Caco-2 (cell line): ENCODE data around the gene ARHGEF12. TPM values are rescaled to one million over a fixed set of nuclear protein-coding genes. Genes with fewer than 3 reads are reported as not detected.

Experiments
- BruUV-seq: library from RNA; stranded (reverse); fragments of 400-500 nt; replicated peaks from 2 replicates; lab custom pipeline; 2021; lab: Mats Ljungman, UMichigan
- CTCF ChIA-PET: fragments of 300-600 bp; sonication (Branson Sonifier 250); formaldehyde crosslinking; loops from one replicate; lab custom pipeline; 2022; ENCODE audit warnings: antibody characterized with exemption; lab: Charles Lee
- POLR2A ChIA-PET: fragments of 300-600 bp; sonication (Branson Sonifier 250); formaldehyde crosslinking; loops from one replicate; lab custom pipeline; 2022; ENCODE audit warnings: antibody characterized with exemption; lab: Charles Lee
- DNase-seq, 2 experiments: peaks; one replicate each; pipeline versions ENCODE4 v3.0.0 to v3.0.0-alpha.2; 2020 to 2022
- H3K27me3 ChIP-seq: replicated peaks from 2 replicates; pipeline ENCODE4 v1.6.0; 2011; ENCODE audit warnings: low read length; ENCODE audit not compliant: control insufficient read depth, insufficient read depth
- H3K36me3 ChIP-seq: 2 replicates; pipeline ENCODE4 v1.5.1; 2011; ENCODE audit warnings: low read length; ENCODE audit not compliant: control insufficient read depth, insufficient read depth
- H3K4me1 ChIP-seq: fragments of 250-450 bp; sonication (Bioruptor Pico); 2 replicates; pipeline ENCODE4 v1.5.1; 2020; ENCODE audit warnings: mild to moderate bottlenecking
- H3K4me3 ChIP-seq: 2 replicates; pipeline ENCODE4 v1.5.1; 2011; ENCODE audit warnings: low read depth, mild to moderate bottlenecking, control low read depth, low read length
- H3K9me3 ChIP-seq: fragments of 250-450 bp; sonication (Bioruptor Pico); 2 replicates; pipeline ENCODE4 v1.5.1; 2020; ENCODE audit warnings: mild to moderate bottlenecking, moderate library complexity
- H3K27ac Mint-ChIP-seq: one replicate; pipeline ENCODE4 v1.8.0; 2022; ENCODE audit warnings: mixed read lengths; ENCODE audit not compliant: unreplicated experiment
- H3K27me3 Mint-ChIP-seq: one replicate; pipeline ENCODE4 v1.8.0; 2022; ENCODE audit warnings: mixed read lengths; ENCODE audit not compliant: insufficient read depth, unreplicated experiment
- H3K36me3 Mint-ChIP-seq: one replicate; pipeline ENCODE4 v1.8.0; 2022; ENCODE audit warnings: mild to moderate bottlenecking, mixed read lengths; ENCODE audit not compliant: insufficient read depth, unreplicated experiment
- H3K4me1 Mint-ChIP-seq: one replicate; pipeline ENCODE4 v1.8.0; 2022; ENCODE audit warnings: low read depth, mixed read lengths; ENCODE audit not compliant: unreplicated experiment
- H3K4me3 Mint-ChIP-seq: one replicate; pipeline ENCODE4 v1.8.0; 2022; ENCODE audit warnings: mild to moderate bottlenecking, moderate library complexity, mixed read lengths; ENCODE audit not compliant: unreplicated experiment
- H3K9me3 Mint-ChIP-seq: one replicate; pipeline ENCODE4 v1.8.0; 2022; ENCODE audit warnings: mixed read lengths; ENCODE audit not compliant: unreplicated experiment
- CTCF ChIP-seq, 2 experiments: fragments of 200-600 bp in 1 of 2; IDR thresholded peaks; 1 replicate in 1 of 2; 2 replicates in 1 of 2; pipeline versions ENCODE4 v1.5.1 to v1.8.0; 2011 to 2022; ENCODE audit warnings: antibody characterized with exemption in 1 of 2, control low read depth in 1 of 2, inconsistent platforms in 1 of 2, low read depth in 1 of 2, low read length in 1 of 2, mild to moderate bottlenecking in 1 of 2, moderate library complexity in 1 of 2; ENCODE audit not compliant: insufficient read depth in 1 of 2, severe bottlenecking in 1 of 2, unreplicated experiment in 1 of 2
- intact Hi-C: fragments of 100-400 bp; cut with micrococcal nuclease; formaldehyde crosslinking; loops from one replicate; pipeline ENCODE4 v1.10.0; 2022; ENCODE audit not compliant: unreplicated experiment
- total RNA-seq: library from RNA; stranded (reverse); gene quantifications from 2 replicates; pipeline ENCODE4 v1.2.3, GENCODE V29; 2022

Gene ARHGEF12
- total RNA-seq, 1 experiment from 2014 or later = 89.3 TPM

- Mint-ChIP-seq H3K36me3 (peaks cover 41% of the 10 kb centered on the region), H3K4me3 (no peak overlapping the region), H3K4me1 (peaks cover 7% of the 10 kb centered on the region), H3K9me3 (no peaks in the 10 kb centered on the region), H3K27me3 (no peaks in the 10 kb centered on the region), H3K27ac (no peak overlapping the region)
- Histone ChIP-seq H3K4me1 (no peaks in the 10 kb centered on the region), H3K36me3 (no peaks in the 10 kb centered on the region; the same call in 1 of the 2 replicates), H3K27me3 (no peaks in the 10 kb centered on the region), H3K9me3 (no peaks in the 10 kb centered on the region), H3K4me3 (no peak overlapping the region)
- intact Hi-C loops = no loop called here
- TF ChIP-seq CTCF (IDR thresholded peaks at IDR 0.05; ENCODE audit: insufficient read depth in 1 of 2, low read depth in 1 of 2, low read length in 1 of 2, severe bottlenecking in 1 of 2, unreplicated experiment in 1 of 2) = no peak
- POLR2A ChIA-PET = no interaction called here
- no TSS peak for BruUV-seq
- no peak for DNase-seq
- CTCF ChIA-PET = no interaction called here
Observed at GRCh38 chr11:120441592-120441991, 105.4 kb downstream of the ARHGEF12 start.

- Histone ChIP-seq H3K9me3 (no peaks in the 10 kb centered on the region), H3K27me3 (no peaks in the 10 kb centered on the region), H3K36me3 (peaks cover 2% of the 10 kb centered on the region), H3K4me1 (no peaks in the 10 kb centered on the region), H3K4me3 (no peak overlapping the region)
- peaks cover 7% of the 10 kb centered on the region for H3K4me1 Mint-ChIP-seq
- no peak overlapping the region for H3K4me3 Mint-ChIP-seq
- DNase-seq = no peak
- H3K27me3 Mint-ChIP-seq = no peaks in the 10 kb centered on the region
- ChIA-PET POLR2A (no interaction called here), CTCF (no interaction called here)
- TF ChIP-seq CTCF (IDR thresholded peaks at IDR 0.05; ENCODE audit: insufficient read depth in 1 of 2, low read depth in 1 of 2, low read length in 1 of 2, severe bottlenecking in 1 of 2, unreplicated experiment in 1 of 2) = no peak
- peaks cover 41% of the 10 kb centered on the region for H3K36me3 Mint-ChIP-seq
- no peak overlapping the region for H3K27ac Mint-ChIP-seq
- no TSS peak for BruUV-seq
- intact Hi-C loops = no loop called here
- no peaks in the 10 kb centered on the region for H3K9me3 Mint-ChIP-seq
Observed at GRCh38 chr11:120442031-120442430, 105.8 kb downstream of the ARHGEF12 start.

- no peaks in the 10 kb centered on the region for H3K9me3 ChIP-seq
Observed at GRCh38 chr11:120446802-120447201, 110.6 kb downstream of the ARHGEF12 start.

More at GRCh38 chr11:120446802-120447201, 110.6 kb downstream of the ARHGEF12 start:
- Mint-ChIP-seq H3K4me3 (no peak overlapping the region), H3K4me1 (peaks cover 5% of the 10 kb centered on the region), H3K36me3 (peaks cover 68% of the 10 kb centered on the region), H3K27ac (no peak overlapping the region), H3K27me3 (no peaks in the 10 kb centered on the region), H3K9me3 (no peaks in the 10 kb centered on the region)
- ChIA-PET CTCF (no interaction called here), POLR2A (no interaction called here)
- Histone ChIP-seq H3K27me3 (no peaks in the 10 kb centered on the region), H3K4me3 (no peak overlapping the region), H3K36me3 (peaks cover 2% of the 10 kb centered on the region), H3K4me1 (no peaks in the 10 kb centered on the region)
- TF ChIP-seq CTCF (IDR thresholded peaks at IDR 0.05; ENCODE audit: insufficient read depth in 1 of 2, low read depth in 1 of 2, low read length in 1 of 2, severe bottlenecking in 1 of 2, unreplicated experiment in 1 of 2) = no peak
- intact Hi-C loops = no loop called here
- no peak for DNase-seq
- BruUV-seq = no TSS peak
